Peyer's patch (tissue), 4 donors: ENCODE results near the gene ZFHX3.

ENCODE experiments used
- POLR2A ChIP-seq, 2 donors: fragments of 450-650 bp; IDR thresholded peaks; one replicate each; pipeline ENCODE4 v1.5.1; 2017; ENCODE audit warnings: antibody characterized with exemption in 2 of 2, mild to moderate bottlenecking in 2 of 2, moderate library complexity in 2 of 2
- TF ChIP-seq, protein P1 (sequence below), 6 experiments: fragments of 450-650 bp in 4 of 6; fragments of 200-600 bp in 2 of 6; sonication (generic) in 1 of 6; IDR thresholded peaks; one replicate each; pipeline ENCODE4 v1.5.1; 2017 to 2019; ENCODE audit warnings: antibody characterized with exemption in 6 of 6, mild to moderate bottlenecking in 3 of 6, moderate library complexity in 1 of 6

DNA sequence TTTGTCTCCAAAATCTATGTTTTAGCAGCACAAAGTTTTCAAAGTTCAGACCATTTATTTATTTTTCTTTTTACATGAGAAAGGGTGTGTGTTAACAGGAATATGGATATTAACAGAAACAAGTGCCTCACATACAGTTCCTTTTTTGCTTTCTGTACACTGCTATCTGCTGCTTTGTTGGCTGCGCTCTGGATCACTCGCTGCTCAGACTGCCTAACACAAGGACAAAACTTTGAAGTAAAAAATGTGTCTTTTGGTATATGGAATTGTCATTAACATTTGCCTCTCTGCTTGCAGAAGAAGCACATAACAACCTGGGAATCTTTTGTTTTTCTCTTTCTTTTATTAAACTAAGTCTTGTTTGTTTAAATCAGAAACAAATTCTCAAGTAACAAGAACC lies 262.8 kb downstream of the ZFHX3 start:
- TF ChIP-seq, protein P1, sequence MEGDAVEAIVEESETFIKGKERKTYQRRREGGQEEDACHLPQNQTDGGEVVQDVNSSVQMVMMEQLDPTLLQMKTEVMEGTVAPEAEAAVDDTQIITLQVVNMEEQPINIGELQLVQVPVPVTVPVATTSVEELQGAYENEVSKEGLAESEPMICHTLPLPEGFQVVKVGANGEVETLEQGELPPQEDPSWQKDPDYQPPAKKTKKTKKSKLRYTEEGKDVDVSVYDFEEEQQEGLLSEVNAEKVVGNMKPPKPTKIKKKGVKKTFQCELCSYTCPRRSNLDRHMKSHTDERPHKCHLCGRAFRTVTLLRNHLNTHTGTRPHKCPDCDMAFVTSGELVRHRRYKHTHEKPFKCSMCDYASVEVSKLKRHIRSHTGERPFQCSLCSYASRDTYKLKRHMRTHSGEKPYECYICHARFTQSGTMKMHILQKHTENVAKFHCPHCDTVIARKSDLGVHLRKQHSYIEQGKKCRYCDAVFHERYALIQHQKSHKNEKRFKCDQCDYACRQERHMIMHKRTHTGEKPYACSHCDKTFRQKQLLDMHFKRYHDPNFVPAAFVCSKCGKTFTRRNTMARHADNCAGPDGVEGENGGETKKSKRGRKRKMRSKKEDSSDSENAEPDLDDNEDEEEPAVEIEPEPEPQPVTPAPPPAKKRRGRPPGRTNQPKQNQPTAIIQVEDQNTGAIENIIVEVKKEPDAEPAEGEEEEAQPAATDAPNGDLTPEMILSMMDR (IDR thresholded peaks at IDR 0.05): no peak
- TF ChIP-seq POLR2A (IDR thresholded peaks at IDR 0.05): no peak
